ENCODE results near the gene IL16. TPM values are rescaled to one million over a fixed set of nuclear protein-coding genes. Genes with fewer than 3 reads are reported as not detected.
A peak's percentile ranks its signal among the peaks of the same experiment; 100 is the strongest.

IL16 gene
- total RNA-seq, 1 donor from 2014 or later: 0.05 TPM

DNA sequence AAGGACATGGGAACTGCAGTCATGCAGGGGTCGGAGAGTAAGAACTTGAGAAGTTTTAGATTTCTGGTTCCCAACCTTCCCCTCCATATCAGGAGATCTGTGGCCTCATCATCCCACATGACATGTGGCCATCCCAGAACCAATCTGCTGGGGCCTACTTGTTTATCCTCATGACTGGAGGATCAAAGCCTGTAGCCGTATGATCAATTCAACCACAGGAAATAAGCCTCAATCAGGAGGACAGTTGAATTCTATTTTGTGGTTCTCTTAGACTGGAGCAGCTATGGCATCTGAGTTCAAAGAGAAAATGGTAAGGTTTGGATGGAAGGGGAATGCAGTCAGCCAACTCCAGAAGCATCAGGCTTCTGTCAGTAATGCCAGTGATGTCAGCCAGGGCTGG, 57.2 kb downstream of the IL16 start:
- TF ChIP-seq, protein P1, sequence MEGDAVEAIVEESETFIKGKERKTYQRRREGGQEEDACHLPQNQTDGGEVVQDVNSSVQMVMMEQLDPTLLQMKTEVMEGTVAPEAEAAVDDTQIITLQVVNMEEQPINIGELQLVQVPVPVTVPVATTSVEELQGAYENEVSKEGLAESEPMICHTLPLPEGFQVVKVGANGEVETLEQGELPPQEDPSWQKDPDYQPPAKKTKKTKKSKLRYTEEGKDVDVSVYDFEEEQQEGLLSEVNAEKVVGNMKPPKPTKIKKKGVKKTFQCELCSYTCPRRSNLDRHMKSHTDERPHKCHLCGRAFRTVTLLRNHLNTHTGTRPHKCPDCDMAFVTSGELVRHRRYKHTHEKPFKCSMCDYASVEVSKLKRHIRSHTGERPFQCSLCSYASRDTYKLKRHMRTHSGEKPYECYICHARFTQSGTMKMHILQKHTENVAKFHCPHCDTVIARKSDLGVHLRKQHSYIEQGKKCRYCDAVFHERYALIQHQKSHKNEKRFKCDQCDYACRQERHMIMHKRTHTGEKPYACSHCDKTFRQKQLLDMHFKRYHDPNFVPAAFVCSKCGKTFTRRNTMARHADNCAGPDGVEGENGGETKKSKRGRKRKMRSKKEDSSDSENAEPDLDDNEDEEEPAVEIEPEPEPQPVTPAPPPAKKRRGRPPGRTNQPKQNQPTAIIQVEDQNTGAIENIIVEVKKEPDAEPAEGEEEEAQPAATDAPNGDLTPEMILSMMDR (conservative IDR thresholded peaks at IDR 0.05): no peak
- peaks cover 19% of the 10 kb centered on the region for H3K4me1 Mint-ChIP-seq
- DNase-seq (ENCODE audit: low read depth, low spot score): no peak
- no peak overlapping the region for H3K4me3 Mint-ChIP-seq
- peaks cover 6% of the 10 kb centered on the region for H3K36me3 Mint-ChIP-seq (ENCODE audit: low read depth)
- peaks cover 3% of the 10 kb centered on the region for H3K27me3 Mint-ChIP-seq (ENCODE audit: low read depth)
- no peak overlapping the region for H3K27ac Mint-ChIP-seq (ENCODE audit: unreplicated experiment)
- peaks cover 3% of the 10 kb centered on the region for H3K9me3 Mint-ChIP-seq

- H3K27ac Mint-ChIP-seq (ENCODE audit: unreplicated experiment): peak overlapping the region; percentile 46
- peaks cover 3% of the 10 kb centered on the region for H3K9me3 Mint-ChIP-seq
- no peak for DNase-seq (ENCODE audit: low read depth, low spot score)
- TF ChIP-seq, protein P1 (conservative IDR thresholded peaks at IDR 0.05): no peak
- no peak overlapping the region for H3K4me3 Mint-ChIP-seq
- H3K27me3 Mint-ChIP-seq (ENCODE audit: low read depth): peaks cover 3% of the 10 kb centered on the region
- peaks cover 5% of the 10 kb centered on the region for H3K36me3 Mint-ChIP-seq (ENCODE audit: low read depth)
- peaks cover 19% of the 10 kb centered on the region for H3K4me1 Mint-ChIP-seq
These were observed 57.7 kb downstream of the IL16 start for GRCh38 chr15:81254277-81254915.

- TF ChIP-seq, protein P1 (conservative IDR thresholded peaks at IDR 0.05): no peak
- DNase-seq (ENCODE audit: low read depth, low spot score): no peak
These were observed 58.2 kb downstream of the IL16 start for GRCh38 chr15:81254916-81255290.

GRCh38 chr15:81255315-81255957, 58.8 kb downstream of the IL16 start:
- TF ChIP-seq, protein P1 (conservative IDR thresholded peaks at IDR 0.05): no peak
- no peaks in the 10 kb centered on the region for H3K9me3 Mint-ChIP-seq

More at GRCh38 chr15:81254916-81255290, 58.2 kb downstream of the IL16 start:
- peaks cover 3% of the 10 kb centered on the region for H3K27me3 Mint-ChIP-seq (ENCODE audit: low read depth)
- H3K4me3 Mint-ChIP-seq: no peak overlapping the region
- peaks cover 19% of the 10 kb centered on the region for H3K4me1 Mint-ChIP-seq
- H3K9me3 Mint-ChIP-seq: no peaks in the 10 kb centered on the region
- H3K27ac Mint-ChIP-seq (ENCODE audit: unreplicated experiment): no peak overlapping the region
- H3K36me3 Mint-ChIP-seq (ENCODE audit: low read depth): peaks cover 3% of the 10 kb centered on the region

DNA sequence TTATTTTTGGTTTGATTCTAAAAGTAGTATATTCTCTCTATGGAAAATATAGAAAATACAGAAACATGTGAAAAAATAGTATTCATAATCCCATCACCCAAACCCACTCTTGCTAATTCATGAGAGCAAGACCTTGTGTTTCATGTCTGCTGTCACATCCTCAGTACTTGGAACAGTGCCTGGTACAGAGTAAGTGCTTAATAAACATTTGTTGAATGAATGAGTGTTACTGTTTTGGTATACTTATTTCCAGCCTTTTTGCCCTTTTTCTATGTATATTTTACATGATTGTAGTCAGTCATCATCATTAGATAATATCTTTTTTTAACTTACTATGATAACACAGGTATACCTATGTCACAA, 59.3 kb downstream of the IL16 start:
- no peaks in the 10 kb centered on the region for H3K9me3 Mint-ChIP-seq
- H3K27ac Mint-ChIP-seq (ENCODE audit: unreplicated experiment): no peak overlapping the region
- peaks cover 19% of the 10 kb centered on the region for H3K4me1 Mint-ChIP-seq
- peaks cover 3% of the 10 kb centered on the region for H3K27me3 Mint-ChIP-seq (ENCODE audit: low read depth)
- DNase-seq (ENCODE audit: low read depth, low spot score): no peak
- no peak overlapping the region for H3K4me3 Mint-ChIP-seq
- H3K36me3 Mint-ChIP-seq (ENCODE audit: low read depth): no peaks in the 10 kb centered on the region
- TF ChIP-seq, protein P1 (conservative IDR thresholded peaks at IDR 0.05): no peak

More at GRCh38 chr15:81255315-81255957, 58.8 kb downstream of the IL16 start:
- peaks cover under 1% of the 10 kb centered on the region for H3K36me3 Mint-ChIP-seq (ENCODE audit: low read depth)
- peaks cover 19% of the 10 kb centered on the region for H3K4me1 Mint-ChIP-seq
- H3K27ac Mint-ChIP-seq (ENCODE audit: unreplicated experiment): no peak overlapping the region
- H3K27me3 Mint-ChIP-seq (ENCODE audit: low read depth): peaks cover 3% of the 10 kb centered on the region
- no peak for DNase-seq (ENCODE audit: low read depth, low spot score)
- H3K4me3 Mint-ChIP-seq: no peak overlapping the region

All from neural crest cell (in vitro differentiated cells).